B cell (primary cell): ENCODE data around the gene EIF2AK2. TPM values are rescaled to one million over a fixed set of nuclear protein-coding genes. Genes with fewer than 3 reads are reported as not detected.
"Not testable (repeated sequence)": the region's sequence is repeated elsewhere in the genome, so short reads cannot be mapped to it uniquely, and the experiment has no call there.

ENCODE experiments used
- ATAC-seq: fragments of 200-7000 bp; cut with Tn5 transposase; one replicate; pipeline ENCODE4 v1.10.0; 2021; ENCODE audit warnings: low read depth, mild to moderate bottlenecking, moderate number of reproducible peaks, moderate library complexity
- CTCF ChIA-PET: fragments of 350-600 bp; sonication (Branson Sonifier 250); formaldehyde crosslinking; loops from one replicate; lab custom pipeline; 2021; ENCODE audit warnings: antibody characterized with exemption, inconsistent platforms; lab: Charles Lee
- POLR2A ChIA-PET: fragments of 350-600 bp; sonication (Branson Sonifier 250); formaldehyde crosslinking; loops from one replicate; lab custom pipeline; 2021; ENCODE audit warnings: antibody characterized with exemption; lab: Charles Lee
- DNase-seq: peaks from one replicate; pipeline ENCODE4 v3.0.0; 2013
- H2AFZ ChIP-seq: 2 replicates; pipeline ENCODE4 v1.6.1; 2012; ENCODE audit warnings: mild to moderate bottlenecking, low read depth, low read length; ENCODE audit not compliant: insufficient read depth, poor library complexity, severe bottlenecking
- H3K27ac ChIP-seq, 2 donors: 1 replicate in 1 of 2; 2 replicates in 1 of 2; pipeline ENCODE4 v1.5.1; 2012 to 2013; ENCODE audit warnings: low read length in 2 of 2, mild to moderate bottlenecking in 2 of 2, moderate library complexity in 1 of 2
- H3K27me3 ChIP-seq, 4 experiments: fragments of 200-600 bp in 1 of 4; sonication (generic) in 1 of 4; replicated peaks in 1 of 4; 1 replicate in 2 of 4; 2 replicates in 2 of 4; pipeline versions ENCODE4 v1.6.1 to v1.7.0; 2013 to 2016; ENCODE audit warnings: low read length in 3 of 4, mild to moderate bottlenecking in 2 of 4, mixed read lengths in 1 of 4, moderate library complexity in 1 of 4; ENCODE audit not compliant: insufficient read depth in 4 of 4, control insufficient read depth in 3 of 4; ENCODE audit errors: control extremely low read depth in 1 of 4
- H3K36me3 ChIP-seq, 2 experiments: replicated peaks in 1 of 2; 1 replicate in 1 of 2; 2 replicates in 1 of 2; pipeline versions ENCODE4 v1.6.1 to v1.7.1; 2013; ENCODE audit warnings: low read length in 1 of 2; ENCODE audit not compliant: insufficient read depth in 2 of 2, control insufficient read depth in 1 of 2; ENCODE audit errors: control extremely low read depth in 1 of 2, extremely low read depth in 1 of 2
- H3K4me1 ChIP-seq, 2 donors: fragments of 200-600 bp in 1 of 2; sonication (generic) in 1 of 2; 1 replicate in 1 of 2; 2 replicates in 1 of 2; pipeline versions ENCODE4 v1.5.1 to v1.6.1; 2013 to 2017; ENCODE audit warnings: low read length in 2 of 2; ENCODE audit not compliant: control insufficient read depth in 2 of 2, insufficient read depth in 2 of 2
- H3K4me2 ChIP-seq: replicated peaks from 2 replicates; pipeline ENCODE3; 2012; ENCODE audit warnings: mild to moderate bottlenecking, low read depth, low read length; ENCODE audit not compliant: poor library complexity, severe bottlenecking
- H3K4me3 ChIP-seq, 5 experiments: fragments of 200-600 bp in 1 of 5; sonication (generic) in 1 of 5; 1 replicate in 3 of 5; 2 replicates in 2 of 5; pipeline versions ENCODE4 v1.5.1 to v1.7.0; 2011 to 2016; ENCODE audit warnings: low read length in 4 of 5, mild to moderate bottlenecking in 4 of 5, low read depth in 2 of 5, control low read depth in 1 of 5, moderate library complexity in 1 of 5; ENCODE audit not compliant: insufficient read depth in 1 of 5; ENCODE audit errors: control extremely low read depth in 1 of 5, extremely low read depth in 1 of 5
- H3K79me2 ChIP-seq: fragments of 200-600 bp; sonication (generic); one replicate; pipeline ENCODE4 v1.6.0; 2016; ENCODE audit warnings: low read length; ENCODE audit not compliant: control insufficient read depth, insufficient read depth
- H3K9ac ChIP-seq: fragments of 200-600 bp; sonication (generic); 2 replicates; pipeline ENCODE4 v1.6.1; 2017; ENCODE audit warnings: mild to moderate bottlenecking, low read length, moderate library complexity
- H3K9me3 ChIP-seq, 3 donors: one replicate each; pipeline versions ENCODE4 v1.6.1 to v1.7.1; 2013; ENCODE audit warnings: low read length in 2 of 3; ENCODE audit not compliant: control insufficient read depth in 2 of 3, insufficient read depth in 1 of 3; ENCODE audit errors: control extremely low read depth in 1 of 3
- H4K20me1 ChIP-seq: 2 replicates; pipeline ENCODE4 v1.6.0; 2012; ENCODE audit warnings: mild to moderate bottlenecking, low read length; ENCODE audit not compliant: insufficient read depth, control insufficient read depth, poor library complexity, severe bottlenecking
- H3K27ac Mint-ChIP-seq: one replicate; pipeline ENCODE4 v1.8.0; 2021; ENCODE audit warnings: mixed read lengths
- H3K27me3 Mint-ChIP-seq: one replicate; pipeline ENCODE4 v1.8.0; 2021; ENCODE audit warnings: mixed read lengths
- H3K4me1 Mint-ChIP-seq: one replicate; pipeline ENCODE4 v1.8.0; 2021; ENCODE audit warnings: mixed read lengths
- H3K4me3 Mint-ChIP-seq: one replicate; pipeline ENCODE4 v1.8.0; 2021; ENCODE audit warnings: mixed read lengths
- H3K9me3 Mint-ChIP-seq: one replicate; pipeline ENCODE4 v1.8.0; 2022; ENCODE audit warnings: mixed read lengths; ENCODE audit not compliant: insufficient read depth
- CTCF ChIP-seq: fragments of 200-600 bp; IDR thresholded peaks from one replicate; pipeline ENCODE4 v1.8.0; 2022; ENCODE audit warnings: antibody characterized with exemption, mild to moderate bottlenecking
- EZH2 ChIP-seq: IDR thresholded peaks from 2 replicates; pipeline ENCODE4 v1.6.1; 2012; ENCODE audit warnings: borderline replicate concordance, low read depth, mild to moderate bottlenecking, moderate library complexity, low read length; ENCODE audit not compliant: insufficient read depth, poor library complexity, severe bottlenecking
- WGBS: methylation state at CpG from one replicate; pipeline ENCODE4 v1.1.5; 2013; ENCODE audit warnings: missing lambda C conversion rate; ENCODE audit not compliant: insufficient coverage; 5-methylcytosine and 5-hydroxymethylcytosine counted together
- intact Hi-C: fragments of 100-400 bp; cut with micrococcal nuclease; formaldehyde crosslinking; loops from one replicate; pipeline ENCODE4 v1.10.0; 2022
- polyA plus RNA-seq: library from polyadenylated mRNA; depleted of rRNA; stranded (reverse); fragments of >200 nt; gene quantifications from 2 replicates; pipeline ENCODE4 v1.2.3, GENCODE V29; 2012
- total RNA-seq, 2 donors: library from RNA; stranded (reverse); fragments of 120-200 nt in 1 of 2; gene quantifications; 1 replicate in 1 of 2; 2 replicates in 1 of 2; pipeline versions ENCODE4 v1.2.3 to v1.2.4, GENCODE V29; 2013 to 2022

The EIF2AK2 gene
- total and polyA plus RNA-seq, 2 donors (not counting 1 experiment from before 2014, with no cell fraction given) = 6.5 to 36.9 TPM

DNA sequence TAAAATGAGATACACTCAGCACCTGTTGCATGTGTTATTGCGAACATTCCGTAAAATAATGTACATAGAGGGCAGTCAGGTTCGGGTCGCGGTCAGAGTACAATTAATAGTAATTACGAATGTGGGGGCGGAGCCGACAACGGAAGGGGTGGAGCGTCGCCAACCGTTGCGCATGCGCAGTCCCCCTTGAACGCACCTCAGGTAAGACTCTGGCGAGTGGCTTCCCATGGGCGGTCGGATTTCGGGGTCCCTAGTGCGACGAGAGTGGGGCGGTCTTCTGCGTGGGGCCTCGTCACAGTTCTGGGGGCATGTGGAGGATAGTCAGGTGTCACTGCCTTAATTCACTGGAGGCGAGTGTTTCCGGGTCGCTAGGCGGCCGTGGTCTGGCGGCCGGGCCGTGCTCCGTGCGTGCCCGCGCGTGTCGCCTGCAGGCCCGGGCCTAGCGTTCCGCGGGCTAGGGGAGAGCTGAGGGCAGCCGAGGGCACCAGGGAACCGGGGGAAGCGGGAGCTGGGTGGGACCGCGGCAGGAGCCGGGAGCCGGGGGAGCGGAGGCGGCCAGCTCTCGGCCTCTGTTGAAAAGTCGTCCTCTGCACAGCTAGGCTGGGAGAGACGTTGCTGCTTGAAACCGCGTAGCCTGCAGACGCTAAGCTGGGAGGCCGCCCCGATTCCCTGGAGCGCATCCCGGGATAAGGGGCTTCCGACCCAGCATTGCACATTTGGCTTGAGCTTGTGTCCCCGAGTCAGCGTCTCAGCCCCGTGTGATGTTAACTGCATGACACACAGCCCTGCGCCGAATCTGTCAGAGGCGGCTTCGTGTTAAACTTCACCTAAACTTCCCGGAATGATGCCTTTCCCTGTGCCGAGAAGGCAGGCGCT, 39.8 kb upstream of the EIF2AK2 start, which contains the start of gene CEBPZOS:
CEBPZOS (plus strand) TSS at position 177 of the 876 bp plus-strand sequence. CDS start 3,209 bp downstream, outside the sequence.
- Histone ChIP-seq H3K36me3 (peaks cover 0 to 10% of the 10 kb centered on the region in 2 experiments), H2AFZ (peak within 1 kb of the TSS; percentile 88), H3K4me3 (peak within 1 kb of the TSS; percentile 70 to 87 (median 80)), H3K9ac (peak within 1 kb of the TSS; percentile 79), H3K27ac (peak within 1 kb of the TSS; percentile 78 to 81), H3K4me1 (peaks cover 16 to 24% of the 10 kb centered on the region in 2 donors), H4K20me1 (no peaks in the 10 kb centered on the region), H3K79me2 (peaks cover 37% of the 10 kb centered on the region), H3K9me3 (peaks cover 0 to 5% (median 0%) of the 10 kb centered on the region in 3 donors), H3K4me2 (peak within 1 kb of the TSS; percentile 88), H3K27me3 (no peaks in the 10 kb centered on the region)
- Mint-ChIP-seq H3K27ac (peak within 1 kb of the TSS; percentile 99), H3K4me1 (peaks cover 22% of the 10 kb centered on the region), H3K27me3 (no peaks in the 10 kb centered on the region), H3K9me3 (no peaks in the 10 kb centered on the region), H3K4me3 (peak within 1 kb of the TSS; percentile 98)
- DNase-seq (peak; percentile 94), ATAC-seq (peak; percentile 89)
- WGBS = under 1% methylated on average over 71 of the region's 72 CpGs
- ChIA-PET POLR2A (interaction anchor here (0.7 to 1.2 kb wide), 2 partner anchors 35 to 133 kb away, joined by 3 to 4 read pairs; partner anchors contain the start of genes CEBPZ and NDUFAF7), CTCF (interaction anchor here (1.3 kb wide), 1 partner anchor 28 kb away, joined by 7 read pairs; no protein-coding TSS in a partner anchor)
- no peak for TF ChIP-seq EZH2
- no peak for TF ChIP-seq CTCF
- intact Hi-C loops = loop anchor here (1.0 to 5.0 kb wide), 5 partner anchors 35 to 230 kb away; partner anchors contain the start of genes CEBPZ, EIF2AK2, GPATCH11 and HEATR5B

- POLR2A ChIA-PET = interaction anchor here (0.6 kb wide), 1 partner anchor 1644 kb away, joined by 4 read pairs; no protein-coding TSS in a partner anchor
- Mint-ChIP-seq H3K27ac (peak overlapping the region; percentile 99), H3K4me3 (peak overlapping the region; percentile 98), H3K4me1 (peaks cover 22% of the 10 kb centered on the region)
- WGBS = 85% methylated on average over 13 of the region's 20 CpGs
- peak overlapping the region; percentile 88 for H3K4me2 ChIP-seq
- DNase-seq, H3K27me3 Mint-ChIP-seq, H3K36me3 ChIP-seq, H3K9me3 Mint-ChIP-seq, ATAC-seq, CTCF ChIA-PET, H3K27me3 ChIP-seq, H3K9me3 ChIP-seq, H4K20me1 ChIP-seq: not testable (repeated sequence)
- intact Hi-C loops = loop anchor here (1.0 to 5.0 kb wide), 5 partner anchors 35 to 230 kb away; partner anchors contain the start of genes CEBPZ, EIF2AK2, GPATCH11 and HEATR5B
- H3K9ac ChIP-seq = peak overlapping the region; percentile 79
- peak overlapping the region; percentile 78 to 81 for H3K27ac ChIP-seq
- H2AFZ ChIP-seq = peak overlapping the region; percentile 88
- peaks cover 16 to 24% of the 10 kb centered on the region in 2 donors for H3K4me1 ChIP-seq
- peaks cover 37% of the 10 kb centered on the region for H3K79me2 ChIP-seq
- H3K4me3 ChIP-seq = peak overlapping the region; percentile 70 to 87 (median 80)
Measured at GRCh38 chr2:37195862-37196319, 39.1 kb upstream of the EIF2AK2 start.
